GM12878 (cell line): ENCODE results near the gene FANK1. TPM values are rescaled to one million over a fixed set of nuclear protein-coding genes. Genes with fewer than 3 reads are reported as not detected.

ENCODE experiments used
- ATAC-seq: fragments of 200-7000 bp; cut with Tn5 transposase; 3 replicates; pipeline ENCODE4 v1.9.1; 2020; ENCODE audit warnings: mild to moderate bottlenecking, moderate library complexity
- BruUV-seq: library from RNA; stranded (reverse); fragments of 400-500 nt; replicated peaks from 2 replicates; lab custom pipeline; 2021; lab: Mats Ljungman, UMichigan
- CTCF ChIA-PET: fragments of 300-600 bp; sonication (Branson Sonifier 250); formaldehyde crosslinking; extraction: SDS; loops from one replicate; lab custom pipeline; 2021; ENCODE audit warnings: inconsistent platforms; lab: Yijun Ruan, JAX
- POLR2A ChIA-PET: fragments of 350-600 bp; formaldehyde crosslinking; extraction: SDS; loops from one replicate; lab custom pipeline; 2021; ENCODE audit warnings: inconsistent platforms; lab: Charles Lee
- RAD21 ChIA-PET: fragments of 300-600 bp; sonication (Branson Sonifier 250); formaldehyde crosslinking; loops from one replicate; lab custom pipeline; 2023; ENCODE audit warnings: antibody characterized with exemption; ENCODE audit not compliant: unreplicated experiment; lab: Charles Lee
- SMC1A ChIA-PET: fragments of 300-600 bp; sonication (Branson Sonifier 250); formaldehyde crosslinking; loops from one replicate; lab custom pipeline; 2023; ENCODE audit not compliant: unreplicated experiment, uncharacterized antibody; lab: Charles Lee
- DNase-seq: peaks from one replicate; pipeline ENCODE4 v3.0.0-alpha.2; 2011; ENCODE audit warnings: low read depth, low spot score
- FAIRE-seq: peaks from 3 replicates; lab custom pipeline; 2011; peaks lifted over from hg19 to GRCh38; lab: Jason Lieb, UNC
- H2AFZ ChIP-seq: 2 replicates; pipeline ENCODE4 v1.6.0; 2011; ENCODE audit warnings: low read depth, low read length, control low read depth; ENCODE audit not compliant: control insufficient read depth
- H3K27ac ChIP-seq: 2 replicates; pipeline ENCODE4 v1.5.1; 2011; ENCODE audit warnings: control low read depth; ENCODE audit not compliant: control insufficient read depth, insufficient read depth
- H3K27me3 ChIP-seq, 2 experiments: replicated peaks in 1 of 2; 2 replicates each; pipeline versions ENCODE4 v1.6.0 to v1.6.1; 2011; ENCODE audit warnings: low read length in 1 of 2; ENCODE audit not compliant: control insufficient read depth in 2 of 2, insufficient read depth in 2 of 2
- H3K36me3 ChIP-seq, 2 experiments: 2 replicates each; pipeline ENCODE4 v1.5.1; 2011; ENCODE audit warnings: low read length in 1 of 2; ENCODE audit not compliant: control insufficient read depth in 2 of 2, insufficient read depth in 2 of 2
- H3K4me1 ChIP-seq: 2 replicates; pipeline ENCODE4 v1.6.1; 2011; ENCODE audit warnings: mild to moderate bottlenecking, low read length, moderate library complexity, mixed read lengths; ENCODE audit not compliant: control insufficient read depth, insufficient read depth
- H3K4me2 ChIP-seq: 2 replicates; pipeline ENCODE4 v1.6.0; 2011; ENCODE audit warnings: control low read depth; ENCODE audit not compliant: control insufficient read depth, insufficient read depth
- H3K4me3 ChIP-seq: fragments of 200-600 bp; sonication (generic); 2 replicates; pipeline ENCODE4 v1.5.1; 2016
- H3K79me2 ChIP-seq: 2 replicates; pipeline ENCODE4 v1.6.0; 2011; ENCODE audit warnings: low read length; ENCODE audit not compliant: control insufficient read depth, insufficient read depth
- H3K9ac ChIP-seq: 2 replicates; pipeline ENCODE4 v1.8.0; 2011; ENCODE audit warnings: low read length, control low read depth, mixed read lengths; ENCODE audit not compliant: control insufficient read depth, insufficient read depth
- H3K9me3 ChIP-seq: replicated peaks from 3 replicates; pipeline ENCODE4 v1.5.1; 2011; ENCODE audit warnings: mild to moderate bottlenecking, low read length; ENCODE audit not compliant: control insufficient read depth, insufficient read depth
- H4K20me1 ChIP-seq: 2 replicates; pipeline ENCODE4 v1.6.0; 2011; ENCODE audit not compliant: control insufficient read depth, insufficient read depth
- BCLAF1 ChIP-seq: fragments of 450-650 bp; IDR thresholded peaks from 2 replicates; pipeline ENCODE4 v1.6.1; 2017; ENCODE audit warnings: antibody characterized with exemption, mild to moderate bottlenecking, moderate library complexity
- EGR1 ChIP-seq, 2 experiments: IDR thresholded peaks; 1 replicate in 1 of 2; 2 replicates in 1 of 2; pipeline ENCODE4 v1.6.1; 2011 to 2012; ENCODE audit warnings: low read depth in 2 of 2, low read length in 2 of 2, borderline replicate concordance in 1 of 2, mild to moderate bottlenecking in 1 of 2, moderate library complexity in 1 of 2
- GATAD2B ChIP-seq: fragments of 450-650 bp; conservative IDR thresholded peaks from 2 replicates; pipeline ENCODE4 v1.6.1; 2017; ENCODE audit warnings: low read depth, mild to moderate bottlenecking, moderate library complexity
- HDAC6 ChIP-seq: fragments of 200-600 bp; sonication (generic); IDR thresholded peaks from one replicate; pipeline ENCODE4 v1.8.0; 2017; ENCODE audit warnings: antibody characterized with exemption; ENCODE audit not compliant: unreplicated experiment
- IKZF1 ChIP-seq: fragments of 450-650 bp; conservative IDR thresholded peaks from 2 replicates; pipeline ENCODE4 v1.6.1; 2017; ENCODE audit warnings: antibody characterized with exemption, mild to moderate bottlenecking
- KAT2A ChIP-seq: conservative IDR thresholded peaks from 2 replicates; pipeline ENCODE4 v1.6.1; 2011; ENCODE audit warnings: low read depth, low read length; ENCODE audit not compliant: control insufficient read depth
- MYB ChIP-seq: fragments of 150-350 bp; IDR thresholded peaks from 2 replicates; pipeline ENCODE4 v1.6.1; 2014; ENCODE audit warnings: mild to moderate bottlenecking, low read depth, low read length, borderline replicate concordance
- NFYB ChIP-seq: IDR thresholded peaks from 2 replicates; pipeline ENCODE4 v1.6.1; 2011; ENCODE audit warnings: low read depth, mild to moderate bottlenecking, low read length, improper control_type of control experiment, moderate library complexity; ENCODE audit not compliant: insufficient read depth
- NKRF ChIP-seq: fragments of 450-650 bp; conservative IDR thresholded peaks from 2 replicates; pipeline ENCODE4 v1.6.1; 2017; ENCODE audit warnings: mild to moderate bottlenecking, moderate library complexity
- SMC3 ChIP-seq: IDR thresholded peaks from 2 replicates; pipeline ENCODE4 v1.6.1; 2011; ENCODE audit warnings: low read length, improper control_type of control experiment, borderline replicate concordance
- TCF12 ChIP-seq: IDR thresholded peaks from 2 replicates; pipeline ENCODE4 v1.6.1; 2011; ENCODE audit warnings: low read depth, mild to moderate bottlenecking, low read length
- WGBS: methylation state at CpG from one replicate; pipeline ENCODE4 v1.1.6; 2016; ENCODE audit warnings: low lambda C conversion rate; ENCODE audit not compliant: insufficient replicate concordance, insufficient coverage; ENCODE audit errors: missing lambda C conversion rate; 5-methylcytosine and 5-hydroxymethylcytosine counted together
- in situ Hi-C: fragments of 300-500 bp; cut with MboI; formaldehyde crosslinking; loops from 9 replicates; pipeline ENCODE4 v1.14.3; 2018; ENCODE audit warnings: mixed read lengths
- intact Hi-C: fragments of 100-400 bp; cut with micrococcal nuclease; formaldehyde crosslinking; loops from one replicate; pipeline ENCODE4 v1.14.2; 2022; ENCODE audit not compliant: unreplicated experiment
- polyA plus RNA-seq, 11 experiments: library from polyadenylated mRNA; depleted of rRNA in 4 of 11; unstranded in 6 of 11; stranded (reverse) in 5 of 11; fragments of >200 nt; fragmentation: Nextera tagmentation in 4 of 11; fragmentation: Illumina TruSeq in 1 of 11; extraction: Ambion mirVana in 4 of 11; extraction: Trizol in 1 of 11; gene quantifications; 1 replicate in 1 of 11; 2 replicates in 10 of 11; pipeline versions ENCODE4 v1.2.1 to v1.2.3, GENCODE V29; 2011 to 2016; ENCODE audit warnings: inconsistent platforms in 2 of 11, missing spikeins in 2 of 11, low read depth in 1 of 11
- total RNA-seq, 4 experiments: library from RNA; depleted of rRNA in 3 of 4; stranded (reverse); fragments of >200 nt in 3 of 4; fragmentation: Illumina TruSeq in 1 of 4; extraction: Trizol in 1 of 4; gene quantifications; 2 replicates each; pipeline versions ENCODE4 v1.2.1 to v1.2.3, GENCODE V29; 2013 to 2021

FANK1 gene
- total and polyA plus RNA-seq, 10 of the 15 experiments (the other 5 are each of a cell fraction or from before 2014, with no cell fraction given) = 0.07 to 0.16 (median 0.13) TPM; not detected in 6

- H3K4me3 ChIP-seq = no peak overlapping the region
- RAD21 ChIA-PET = no interaction called here
- H3K9ac ChIP-seq = no peak overlapping the region
- POLR2A ChIA-PET = no interaction called here
- H3K79me2 ChIP-seq = no peaks in the 10 kb centered on the region
- no peaks in the 10 kb centered on the region for H3K36me3 ChIP-seq
- H3K9me3 ChIP-seq = no peaks in the 10 kb centered on the region
- BruUV-seq = no TSS peak
- H2AFZ ChIP-seq = no peak overlapping the region
- H3K27me3 ChIP-seq = no peaks in the 10 kb centered on the region
- SMC1A ChIA-PET = interaction anchor here (0.8 kb wide), 1 partner anchor 150 kb away, joined by 3 read pairs; no protein-coding TSS in a partner anchor
- intact Hi-C loops (no loop called here), in situ Hi-C loops (no loop called here)
- CTCF ChIA-PET = interaction anchor here (1.4 to 1.8 kb wide), 3 partner anchors 34 to 63 kb away, joined by 3 to 7 read pairs (median 5); no protein-coding TSS in a partner anchor
- ATAC-seq (no peak), FAIRE-seq (no peak), DNase-seq (no peak)
- H4K20me1 ChIP-seq = no peaks in the 10 kb centered on the region
- no peaks in the 10 kb centered on the region for H3K4me1 ChIP-seq
- H3K4me2 ChIP-seq = no peak overlapping the region
- H3K27ac ChIP-seq = no peak overlapping the region
- WGBS = 13% methylated on average over 4 of the region's 4 CpGs
- TF ChIP-seq GATAD2B (no peak), EGR1 (IDR thresholded peaks at IDR 0.05; ENCODE audit: borderline replicate concordance in 1 of 2, low read depth in 2 of 2, low read length in 2 of 2) (no peak), IKZF1 (no peak), HDAC6 (no peak)
Observed at GRCh38 chr10:125933693-125934092, 37.3 kb downstream of the FANK1 start.

DNA sequence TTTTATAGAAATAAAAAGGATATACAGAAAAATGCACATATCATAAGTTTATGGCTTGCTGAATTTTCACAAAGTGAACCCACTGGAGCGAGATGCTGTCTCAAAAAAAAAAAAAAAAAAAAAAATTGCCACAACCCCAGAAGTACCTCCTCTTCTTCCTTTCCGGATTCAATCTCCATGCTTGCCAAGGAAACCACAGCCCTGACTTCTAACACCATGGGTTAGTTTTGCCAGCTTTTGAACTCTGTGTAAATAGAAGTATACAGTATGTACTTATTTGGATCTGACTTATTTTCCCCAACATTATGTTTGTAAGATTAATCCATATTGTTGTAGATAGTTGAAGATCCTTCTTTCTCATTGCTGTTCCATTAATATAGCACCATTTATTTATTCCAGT, 40.0 kb downstream of the FANK1 start:
- ATAC-seq (no peak), FAIRE-seq (no peak), DNase-seq (no peak)
- Histone ChIP-seq H3K27ac (no peak overlapping the region), H2AFZ (no peak overlapping the region), H3K27me3 (no peaks in the 10 kb centered on the region), H3K4me3 (no peak overlapping the region), H4K20me1 (no peaks in the 10 kb centered on the region), H3K4me1 (no peaks in the 10 kb centered on the region), H3K9ac (no peak overlapping the region), H3K9me3 (no peaks in the 10 kb centered on the region), H3K36me3 (no peaks in the 10 kb centered on the region), H3K4me2 (no peak overlapping the region), H3K79me2 (no peaks in the 10 kb centered on the region)
- ChIA-PET SMC1A (interaction anchor here (0.6 kb wide), 1 partner anchor 423 kb away, joined by 3 read pairs; no protein-coding TSS in a partner anchor), POLR2A (no interaction called here), CTCF (no interaction called here), RAD21 (no interaction called here)
- no TSS peak for BruUV-seq
- in situ Hi-C loops = no loop called here
- 0% methylated on average over 1 of the region's 2 CpGs for WGBS
- intact Hi-C loops = no loop called here
- no peak for TF ChIP-seq MYB
- no peak for TF ChIP-seq KAT2A
- TF ChIP-seq NKRF = no peak
- no peak for TF ChIP-seq NFYB
- no peak for TF ChIP-seq BCLAF1
- no peak for TF ChIP-seq TCF12
- TF ChIP-seq SMC3 = no peak
